ENCODE measurements around the gene DNMT3A. TPM values are rescaled to one million over a fixed set of nuclear protein-coding genes. Genes with fewer than 3 reads are reported as not detected.
A peak's percentile ranks its signal among the peaks of the same experiment; 100 is the strongest.

DNMT3A gene
- total and polyA plus RNA-seq, 3 donors from 2014 or later, result 15.5 to 36.3 (median 36.3) TPM

DNA sequence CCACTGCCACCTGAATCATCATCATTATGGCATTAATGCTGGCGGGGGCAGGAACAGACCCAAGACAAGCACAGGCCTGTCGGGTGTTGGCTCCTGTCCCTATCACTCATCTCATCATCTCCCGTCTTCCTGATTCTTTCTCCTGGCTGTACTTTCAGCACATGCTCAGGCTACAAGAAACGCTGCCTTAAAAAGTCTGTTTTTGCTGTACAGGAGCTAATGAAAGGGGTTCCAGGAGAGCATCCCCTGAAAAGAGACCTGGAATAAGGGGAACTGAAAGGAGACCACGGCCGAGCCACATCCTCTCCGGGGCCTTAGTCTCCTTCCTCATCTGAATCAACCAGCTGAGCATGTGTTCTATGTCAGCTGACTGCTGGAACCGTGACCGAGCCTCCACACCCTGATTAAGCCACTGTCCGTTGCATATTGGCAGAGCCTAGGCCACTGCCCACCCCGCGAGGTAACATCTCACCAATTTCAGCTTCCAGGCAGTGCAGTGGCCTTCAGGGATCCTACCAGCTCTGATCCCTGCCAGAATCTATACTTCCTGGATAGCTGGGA lies 62.6 kb downstream of the DNMT3A start:
- Histone ChIP-seq H3K4me3 (no peak overlapping the region), H3K27ac (peak overlapping the region in 1 of 2 donors; percentile 20), H3K4me1 (peaks cover 47% of the 10 kb centered on the region), H3K27me3 (no peaks in the 10 kb centered on the region), H3K36me3 (ENCODE audit: low read depth, missing control alignments) (no peaks in the 10 kb centered on the region), H3K9me3 (no peaks in the 10 kb centered on the region)
- TF ChIP-seq CTCF (IDR thresholded peaks at IDR 0.05) (no peak), POLR2A (IDR thresholded peaks at IDR 0.05) (no peak)
- intact Hi-C loops (cut with DNase I; ENCODE audit: low total_unique reads), result no loop called here
- WGBS, 2 donors, result 47 to 54% methylated on average over 12 of the region's 12 CpGs
- DNase-seq, result peak; percentile 82

GRCh38 chr2:25276569-25277465 lies 64.9 kb downstream of the DNMT3A start:
- intact Hi-C loops (cut with DNase I; ENCODE audit: low total_unique reads), result no loop called here
- TF ChIP-seq CTCF (IDR thresholded peaks at IDR 0.05) (peak; percentile 62 to 85 (median 75)), POLR2A (IDR thresholded peaks at IDR 0.05) (no peak)
- H3K27me3 ChIP-seq, result no peaks in the 10 kb centered on the region
- H3K36me3 ChIP-seq (ENCODE audit: low read depth, missing control alignments), result no peaks in the 10 kb centered on the region
- H3K4me3 ChIP-seq, result peak overlapping the region; percentile 43 to 61
- peaks cover 43% of the 10 kb centered on the region for H3K4me1 ChIP-seq
- DNase-seq, result peak; percentile 77
- H3K27ac ChIP-seq, result peak overlapping the region; percentile 73 to 74
- 16 to 23% methylated on average over 14 to 59 of the region's 60 CpGs for WGBS, 2 donors
- H3K9me3 ChIP-seq, result no peaks in the 10 kb centered on the region

DNA sequence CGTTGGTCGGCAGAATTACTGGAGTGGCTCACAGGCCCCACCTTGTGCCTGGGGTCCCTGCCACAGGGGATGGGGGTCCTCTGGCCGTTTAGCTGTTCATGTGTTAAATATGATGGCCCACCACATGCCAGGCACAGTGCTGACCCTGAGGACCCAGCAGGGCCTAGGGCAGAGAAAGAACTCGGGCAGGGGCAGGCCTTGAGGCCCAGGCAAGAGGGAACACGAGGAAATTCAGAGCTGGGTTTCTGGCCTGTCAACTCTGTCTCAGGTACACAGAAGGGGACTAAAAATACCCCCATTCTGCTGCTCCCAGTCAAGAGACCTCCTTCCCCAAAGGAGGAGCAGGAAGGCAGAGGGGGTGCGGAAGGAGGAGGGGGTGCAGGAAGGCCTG lies 66.2 kb downstream of the DNMT3A start:
- Histone ChIP-seq H3K36me3 (ENCODE audit: low read depth, missing control alignments) (no peaks in the 10 kb centered on the region), H3K4me3 (no peak overlapping the region), H3K4me1 (peaks cover 39% of the 10 kb centered on the region), H3K9me3 (no peaks in the 10 kb centered on the region), H3K27ac (peak overlapping the region; percentile 63 to 73), H3K27me3 (no peaks in the 10 kb centered on the region)
- no peak for DNase-seq
- intact Hi-C loops (cut with DNase I; ENCODE audit: low total_unique reads), result no loop called here
- no peak for TF ChIP-seq CTCF (IDR thresholded peaks at IDR 0.05)
- TF ChIP-seq POLR2A (IDR thresholded peaks at IDR 0.05), result no peak
- 61 to 78% methylated on average over 4 to 6 of the region's 6 CpGs for WGBS, 2 donors

- no peak overlapping the region for H3K4me3 ChIP-seq
- H3K27ac ChIP-seq, result peak overlapping the region; percentile 63 to 73
- intact Hi-C loops (cut with DNase I; ENCODE audit: low total_unique reads), result no loop called here
- no peak for DNase-seq
- TF ChIP-seq POLR2A (IDR thresholded peaks at IDR 0.05), result no peak
- no peak for TF ChIP-seq CTCF (IDR thresholded peaks at IDR 0.05)
- no peaks in the 10 kb centered on the region for H3K27me3 ChIP-seq
- WGBS, 2 donors, result 57 to 65% methylated on average over 10 to 21 of the region's 27 CpGs
- no peaks in the 10 kb centered on the region for H3K36me3 ChIP-seq (ENCODE audit: low read depth, missing control alignments)
- peaks cover 39% of the 10 kb centered on the region for H3K4me1 ChIP-seq
- H3K9me3 ChIP-seq, result no peaks in the 10 kb centered on the region
Observed at GRCh38 chr2:25274868-25275574, 66.7 kb downstream of the DNMT3A start.

All from testis (tissue), 3 donors.